ENCODE measurements around the gene FANCC.

GRCh38 chr9:95204310-95204709 is 113.2 kb downstream of the FANCC start:
- TF ChIP-seq CTCF (conservative IDR thresholded peaks at IDR 0.05): no peak
- TF ChIP-seq EZH2 (IDR thresholded peaks at IDR 0.05; ENCODE audit: low read depth): no peak
